Stimulated activated CD8-positive, alpha-beta memory T cell treated with anti-CD3 and anti-CD28 coated beads, Interleukin-15, amount 100 ng/mL, for 48 hours (primary cell): ENCODE results near the gene CASP3.
"Not testable (repeated sequence)": the region's sequence is repeated elsewhere in the genome, so short reads cannot be mapped to it uniquely, and the experiment has no call there.

Experiments used
- DNase-seq, 2 donors: peaks; one replicate each; pipeline ENCODE4 v3.0.0-alpha.2; 2020; ENCODE audit warnings: low read depth in 2 of 2

The CASP3 gene

GRCh38 chr4:184636144-184636543 is 13.1 kb downstream of the CASP3 start:
- DNase-seq: no peak

GRCh38 chr4:184635381-184635780 is 13.9 kb downstream of the CASP3 start:
- no peak for DNase-seq

GRCh38 chr4:184632842-184633241 is 16.4 kb downstream of the CASP3 start:
- DNase-seq: no peak

- no peak for DNase-seq
Observed at GRCh38 chr4:184628103-184628502, 21.1 kb downstream of the CASP3 start.

GRCh38 chr4:184625783-184626596 is 23.3 kb downstream of the CASP3 start:
- DNase-seq: not testable (repeated sequence)

GRCh38 chr4:184624972-184625554 is 24.2 kb downstream of the CASP3 start:
- DNase-seq: no peak

GRCh38 chr4:184624504-184624903 is 24.7 kb downstream of the CASP3 start:
- DNase-seq: not testable (repeated sequence)

- DNase-seq: no peak
Observed at GRCh38 chr4:184621518-184621917, 27.7 kb downstream of the CASP3 start.

- no peak for DNase-seq
Observed at GRCh38 chr4:184620212-184620867, 28.9 kb downstream of the CASP3 start.

GRCh38 chr4:184617600-184618196 is 31.5 kb downstream of the CASP3 start:
- no peak for DNase-seq

GRCh38 chr4:184616633-184617551 is 32.4 kb downstream of the CASP3 start:
- no peak for DNase-seq

- DNase-seq: not testable (repeated sequence)
Observed at GRCh38 chr4:184616168-184616567, 33.1 kb downstream of the CASP3 start.

GRCh38 chr4:184614509-184614908 is 34.7 kb downstream of the CASP3 start:
- DNase-seq: no peak

GRCh38 chr4:184613405-184613804 is 35.8 kb downstream of the CASP3 start:
- DNase-seq: no peak

GRCh38 chr4:184612074-184612473 is 37.2 kb downstream of the CASP3 start:
- DNase-seq: no peak

- not testable (repeated sequence) for DNase-seq
Observed at GRCh38 chr4:184607429-184607828, 41.8 kb downstream of the CASP3 start.

- DNase-seq: not testable (repeated sequence)
Observed at GRCh38 chr4:184602857-184603256, 46.4 kb downstream of the CASP3 start.

GRCh38 chr4:184600982-184601381 is 48.3 kb downstream of the CASP3 start:
- DNase-seq: not testable (repeated sequence)

GRCh38 chr4:184599492-184600135 is 49.6 kb downstream of the CASP3 start:
- DNase-seq: no peak

GRCh38 chr4:184598753-184599491 is 50.3 kb downstream of the CASP3 start:
- no peak for DNase-seq
